IMR-90 (cell line): ENCODE data around the gene LILRA2.
"Not testable (repeated sequence)": the region's sequence is repeated elsewhere in the genome, so short reads cannot be mapped to it uniquely, and the experiment has no call there.

Source experiments
- CHD1 ChIP-seq: IDR thresholded peaks from 2 replicates; pipeline ENCODE4 v1.6.1; 2012; ENCODE audit warnings: low read depth, low read length, improper control_type of control experiment
- SMC3 ChIP-seq: fragments of 150-350 bp; IDR thresholded peaks from 2 replicates; pipeline ENCODE4 v1.6.1; 2016; ENCODE audit warnings: low read depth, mild to moderate bottlenecking, antibody characterized with exemption, low read length, moderate library complexity

DNA sequence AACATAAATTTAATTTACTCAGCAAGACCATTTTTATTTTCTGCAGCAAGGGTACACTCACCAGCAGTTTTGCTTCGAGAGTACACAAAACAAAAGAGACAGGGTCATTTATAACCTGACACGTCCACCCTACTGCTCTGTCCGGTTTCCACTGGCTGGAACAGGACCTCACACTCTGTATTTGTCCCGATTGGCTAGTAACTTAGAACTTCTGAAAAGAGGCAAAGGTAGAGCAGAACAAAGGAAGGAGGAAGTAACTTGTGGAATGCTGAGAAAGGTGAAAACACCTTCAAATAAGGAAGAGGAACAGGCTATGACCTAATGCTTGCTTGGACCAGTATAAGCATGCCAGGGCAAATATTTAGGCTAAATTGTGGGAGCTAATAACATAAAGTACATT lies 54.3 kb downstream of the LILRA2 start:
- TF ChIP-seq SMC3, CHD1: not testable (repeated sequence)
